OCI-LY3 (cell line): ENCODE data around the gene COL6A2.
"Not testable (repeated sequence)": the region's sequence is repeated elsewhere in the genome, so short reads cannot be mapped to it uniquely, and the experiment has no call there.

Experiments
- H2AFZ ChIP-seq: fragments of 200-600, 300-600 bp; shearing (Covaris generic); 2 replicates; pipeline ENCODE4 v1.6.0; 2014; ENCODE audit warnings: antibody characterized with exemption, low read depth, low read length
- H3K27ac ChIP-seq: fragments of 200-600, 300-600 bp; sonication (generic); 2 replicates; pipeline ENCODE4 v1.5.1; 2014; ENCODE audit warnings: mild to moderate bottlenecking, low read length, moderate library complexity, mixed read lengths
- H3K27me3 ChIP-seq: fragments of 200-600, 300-600 bp; sonication (generic); 2 replicates; pipeline ENCODE4 v1.6.1; 2014; ENCODE audit warnings: low read depth, low read length, mixed read lengths
- H3K36me3 ChIP-seq: fragments of 200-600, 300-600 bp; sonication (generic); replicated peaks from 2 replicates; pipeline ENCODE3; 2014; ENCODE audit warnings: low read depth, low read length, mixed read lengths
- H3K4me1 ChIP-seq: fragments of 300-600, 200-600 bp; sonication (generic); 2 replicates; pipeline ENCODE4 v1.6.1; 2014; ENCODE audit warnings: low read length, mixed read lengths
- H3K4me2 ChIP-seq: fragments of 200-600, 300-600 bp; sonication (generic); 2 replicates; pipeline ENCODE4 v1.6.1; 2014; ENCODE audit warnings: low read length, mixed read lengths
- H3K4me3 ChIP-seq: fragments of 300-600, 200-600 bp; sonication (generic); 2 replicates; pipeline ENCODE4 v1.5.1; 2014; ENCODE audit warnings: antibody characterized with exemption, mild to moderate bottlenecking, low read length, moderate library complexity
- H3K79me2 ChIP-seq: fragments of 300-600, 200-600 bp; shearing (Covaris generic); 2 replicates; pipeline ENCODE4 v1.6.1; 2014; ENCODE audit warnings: mild to moderate bottlenecking, low read length, mixed read lengths
- H3K9ac ChIP-seq: fragments of 300-600, 200-600 bp; shearing (Covaris generic); 2 replicates; pipeline ENCODE4 v1.6.0; 2014; ENCODE audit warnings: mild to moderate bottlenecking, low read length, moderate library complexity
- H3K9me3 ChIP-seq: fragments of 200-600, 300-600 bp; shearing (Covaris generic); 2 replicates; pipeline ENCODE4 v1.6.1; 2014; ENCODE audit warnings: low read length, mixed read lengths; ENCODE audit not compliant: insufficient read depth
- H4K20me1 ChIP-seq: fragments of 200-600, 300-600 bp; sonication (generic); 2 replicates; pipeline ENCODE4 v1.6.1; 2016; ENCODE audit warnings: low read length, mixed read lengths; ENCODE audit not compliant: insufficient read depth
- EZH2phosphoT487 ChIP-seq: fragments of 200-600 bp; shearing (Covaris generic); IDR thresholded peaks from 2 replicates; pipeline ENCODE4 v1.6.1; 2018; ENCODE audit warnings: antibody characterized with exemption, mixed run types, low read depth
- TF ChIP-seq, protein P1 (sequence below): fragments of 200-600, 300-600 bp; sonication (generic); IDR thresholded peaks from 2 replicates; pipeline ENCODE4 v1.5.1; 2014; ENCODE audit warnings: antibody characterized with exemption, low read length, low read depth

Gene COL6A2

DNA sequence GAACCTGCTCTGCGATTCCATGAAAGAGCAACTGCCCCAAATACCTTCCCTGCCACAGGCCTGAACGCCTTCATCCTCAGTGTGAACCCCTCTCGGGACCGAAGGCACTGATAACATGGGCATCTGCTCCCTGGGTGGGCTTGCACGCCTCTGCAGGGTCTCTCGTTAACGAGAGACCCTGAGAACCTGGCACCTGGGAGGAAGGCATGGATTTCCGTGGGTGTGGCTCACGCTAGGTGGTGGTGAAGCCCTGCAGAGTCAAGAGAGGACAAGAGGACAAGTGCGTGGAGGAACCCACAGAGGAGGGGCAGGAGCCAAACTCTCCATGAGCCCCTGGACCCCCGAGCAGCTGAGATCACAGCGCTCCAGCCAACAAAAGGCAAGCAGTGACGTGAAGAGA, 26.8 kb upstream of the COL6A2 start:
- Histone ChIP-seq H3K9me3 (no peaks in the 10 kb centered on the region), H3K27ac (no peak overlapping the region), H4K20me1 (no peaks in the 10 kb centered on the region), H3K27me3 (no peaks in the 10 kb centered on the region), H3K4me2 (no peak overlapping the region), H3K36me3 (no peaks in the 10 kb centered on the region), H3K4me3 (no peak overlapping the region), H3K9ac (no peak overlapping the region), H2AFZ (no peak overlapping the region), H3K79me2 (no peaks in the 10 kb centered on the region), H3K4me1 (no peaks in the 10 kb centered on the region)
- TF ChIP-seq, protein P1, sequence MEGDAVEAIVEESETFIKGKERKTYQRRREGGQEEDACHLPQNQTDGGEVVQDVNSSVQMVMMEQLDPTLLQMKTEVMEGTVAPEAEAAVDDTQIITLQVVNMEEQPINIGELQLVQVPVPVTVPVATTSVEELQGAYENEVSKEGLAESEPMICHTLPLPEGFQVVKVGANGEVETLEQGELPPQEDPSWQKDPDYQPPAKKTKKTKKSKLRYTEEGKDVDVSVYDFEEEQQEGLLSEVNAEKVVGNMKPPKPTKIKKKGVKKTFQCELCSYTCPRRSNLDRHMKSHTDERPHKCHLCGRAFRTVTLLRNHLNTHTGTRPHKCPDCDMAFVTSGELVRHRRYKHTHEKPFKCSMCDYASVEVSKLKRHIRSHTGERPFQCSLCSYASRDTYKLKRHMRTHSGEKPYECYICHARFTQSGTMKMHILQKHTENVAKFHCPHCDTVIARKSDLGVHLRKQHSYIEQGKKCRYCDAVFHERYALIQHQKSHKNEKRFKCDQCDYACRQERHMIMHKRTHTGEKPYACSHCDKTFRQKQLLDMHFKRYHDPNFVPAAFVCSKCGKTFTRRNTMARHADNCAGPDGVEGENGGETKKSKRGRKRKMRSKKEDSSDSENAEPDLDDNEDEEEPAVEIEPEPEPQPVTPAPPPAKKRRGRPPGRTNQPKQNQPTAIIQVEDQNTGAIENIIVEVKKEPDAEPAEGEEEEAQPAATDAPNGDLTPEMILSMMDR: no peak
- no peak for TF ChIP-seq EZH2phosphoT487

DNA sequence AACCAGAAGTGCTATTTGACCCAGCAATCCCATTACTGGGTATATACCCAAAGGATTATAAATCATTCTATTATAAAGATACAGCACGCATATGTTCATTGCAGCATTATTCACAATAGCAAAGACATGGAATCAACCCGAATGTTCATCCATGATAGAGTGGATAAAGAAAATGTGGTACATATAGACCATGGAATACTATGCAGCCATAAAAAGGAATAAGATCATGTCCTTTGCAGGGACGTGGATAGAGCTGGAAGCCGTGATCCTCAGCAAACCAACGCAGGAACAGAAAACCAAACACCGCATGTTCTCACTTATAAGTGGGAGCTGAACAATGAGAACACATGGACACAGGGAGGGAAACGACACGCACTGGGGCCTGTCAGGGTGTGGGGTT, 21.2 kb upstream of the COL6A2 start:
- H3K27me3 ChIP-seq, H3K4me1 ChIP-seq, H3K9ac ChIP-seq, H3K9me3 ChIP-seq, H3K79me2 ChIP-seq, H3K4me2 ChIP-seq, H3K4me3 ChIP-seq, H2AFZ ChIP-seq, H3K27ac ChIP-seq, H4K20me1 ChIP-seq, H3K36me3 ChIP-seq: not testable (repeated sequence)

DNA sequence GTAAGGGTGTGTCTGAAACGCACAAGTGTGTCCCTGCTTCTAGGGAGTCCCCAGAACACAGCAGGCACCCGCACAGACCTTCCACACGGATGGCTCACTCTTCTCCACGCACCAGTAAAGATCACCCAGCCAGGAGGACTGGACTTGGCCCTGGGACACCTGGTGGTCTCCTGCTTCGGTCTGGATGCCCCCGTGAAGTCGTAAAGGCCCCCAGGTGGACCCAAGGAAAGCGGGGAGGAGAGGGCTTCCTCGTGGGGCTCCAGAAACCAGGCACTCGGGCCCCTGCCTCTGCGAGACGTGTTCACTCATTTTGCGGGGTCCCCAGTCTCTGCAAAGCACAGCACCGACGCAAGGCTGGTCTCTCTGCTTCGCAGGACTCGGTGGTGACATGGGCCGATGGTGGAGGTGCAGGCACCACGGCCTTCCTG, 20.2 kb upstream of the COL6A2 start:
- Histone ChIP-seq H4K20me1 (no peaks in the 10 kb centered on the region), H3K79me2 (no peaks in the 10 kb centered on the region), H3K36me3 (no peaks in the 10 kb centered on the region), H3K4me1 (no peaks in the 10 kb centered on the region), H3K4me3 (no peak overlapping the region), H3K4me2 (no peak overlapping the region), H3K9ac (no peak overlapping the region), H3K27me3 (no peaks in the 10 kb centered on the region), H3K27ac (no peak overlapping the region), H3K9me3 (no peaks in the 10 kb centered on the region), H2AFZ (no peak overlapping the region)
- TF ChIP-seq, protein P1: no peak
- no peak for TF ChIP-seq EZH2phosphoT487

DNA sequence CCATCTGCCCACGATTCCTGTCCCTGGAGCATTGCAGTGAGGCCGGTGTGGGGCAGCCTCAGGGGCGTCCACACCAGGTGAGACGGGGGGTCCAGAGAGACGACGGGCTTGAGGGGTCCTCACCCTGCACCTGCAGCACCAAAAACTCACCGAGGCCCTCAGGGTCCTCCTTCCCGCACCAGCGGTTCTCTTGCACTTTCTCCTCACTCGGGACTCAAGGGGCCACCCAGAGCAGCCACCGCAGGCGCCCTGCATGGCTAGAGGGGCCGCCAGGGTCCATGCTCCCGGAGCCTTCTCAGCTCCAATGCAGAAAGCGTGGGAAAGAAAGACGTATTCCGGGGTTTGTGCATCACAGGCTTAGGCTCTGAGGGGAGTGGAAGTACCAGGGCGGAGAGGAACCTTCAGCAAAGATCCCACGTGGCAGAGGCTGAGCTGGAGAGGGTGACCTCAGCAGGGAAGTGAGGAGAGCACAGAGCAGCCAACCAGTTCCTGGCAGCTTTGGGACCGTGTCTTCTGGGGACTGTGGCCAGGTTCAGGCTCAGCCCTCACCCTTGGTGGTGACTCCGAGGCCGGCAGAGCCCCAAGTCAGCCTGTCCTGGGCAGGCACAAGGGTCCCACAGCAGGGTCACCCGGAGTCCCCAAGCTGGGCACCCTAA, 19.5 kb upstream of the COL6A2 start:
- H3K4me3 ChIP-seq: no peak overlapping the region
- H3K79me2 ChIP-seq: no peaks in the 10 kb centered on the region
- no peaks in the 10 kb centered on the region for H3K27me3 ChIP-seq
- no peaks in the 10 kb centered on the region for H3K36me3 ChIP-seq
- no peak for TF ChIP-seq EZH2phosphoT487
- TF ChIP-seq, protein P1: no peak
- H3K27ac ChIP-seq: no peak overlapping the region
- H2AFZ ChIP-seq: no peak overlapping the region
- no peaks in the 10 kb centered on the region for H3K9me3 ChIP-seq
- no peaks in the 10 kb centered on the region for H3K4me1 ChIP-seq
- no peak overlapping the region for H3K9ac ChIP-seq
- H4K20me1 ChIP-seq: no peaks in the 10 kb centered on the region
- H3K4me2 ChIP-seq: no peak overlapping the region
